ENCODE data around the gene WDR19. TPM values are rescaled to one million over a fixed set of nuclear protein-coding genes. Genes with fewer than 3 reads are reported as not detected.
"Not testable (repeated sequence)": the region's sequence is repeated elsewhere in the genome, so short reads cannot be mapped to it uniquely, and the experiment has no call there.

WDR19 gene
- total and polyA plus RNA-seq, 2 donors (not counting 1 experiment from before 2014, with no cell fraction given), result 34.8 to 36.0 TPM

DNA sequence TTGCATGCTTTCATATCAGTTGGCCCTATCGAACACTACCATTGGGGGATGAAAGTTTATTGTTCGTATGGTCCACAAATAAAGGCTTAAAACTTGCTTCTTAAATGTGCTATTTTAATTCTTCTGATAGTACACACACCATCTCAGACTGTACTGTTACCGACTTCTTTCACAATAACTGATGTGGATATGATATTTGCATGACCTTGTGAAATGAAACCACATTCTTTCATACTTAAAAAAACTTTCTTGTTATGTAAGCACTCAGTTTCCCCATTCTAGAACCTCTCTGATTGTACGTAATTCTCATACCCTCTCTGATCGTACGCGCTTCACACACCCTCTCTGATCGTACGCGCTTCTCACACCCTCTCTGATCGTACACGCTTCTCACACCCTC is 12.0 kb upstream of the WDR19 start:
- no peak for DNase-seq (ENCODE audit: low read depth in 2 of 2)
- no peak overlapping the region for H3K9ac ChIP-seq (ENCODE audit: insufficient read depth, low read length)
- no peaks in the 10 kb centered on the region for H3K79me2 ChIP-seq (ENCODE audit: control insufficient read depth, insufficient read depth, low read length)
- H3K27ac ChIP-seq (ENCODE audit: insufficient read depth, low read length), result no peak overlapping the region
- H4K20me1 ChIP-seq (ENCODE audit: control insufficient read depth, extremely low read depth, insufficient read depth, low read length), result no peaks in the 10 kb centered on the region
- no peaks in the 10 kb centered on the region for H3K4me1 ChIP-seq (ENCODE audit: control insufficient read depth, extremely low read depth, insufficient read depth, low read length)
- TF ChIP-seq, protein P1, sequence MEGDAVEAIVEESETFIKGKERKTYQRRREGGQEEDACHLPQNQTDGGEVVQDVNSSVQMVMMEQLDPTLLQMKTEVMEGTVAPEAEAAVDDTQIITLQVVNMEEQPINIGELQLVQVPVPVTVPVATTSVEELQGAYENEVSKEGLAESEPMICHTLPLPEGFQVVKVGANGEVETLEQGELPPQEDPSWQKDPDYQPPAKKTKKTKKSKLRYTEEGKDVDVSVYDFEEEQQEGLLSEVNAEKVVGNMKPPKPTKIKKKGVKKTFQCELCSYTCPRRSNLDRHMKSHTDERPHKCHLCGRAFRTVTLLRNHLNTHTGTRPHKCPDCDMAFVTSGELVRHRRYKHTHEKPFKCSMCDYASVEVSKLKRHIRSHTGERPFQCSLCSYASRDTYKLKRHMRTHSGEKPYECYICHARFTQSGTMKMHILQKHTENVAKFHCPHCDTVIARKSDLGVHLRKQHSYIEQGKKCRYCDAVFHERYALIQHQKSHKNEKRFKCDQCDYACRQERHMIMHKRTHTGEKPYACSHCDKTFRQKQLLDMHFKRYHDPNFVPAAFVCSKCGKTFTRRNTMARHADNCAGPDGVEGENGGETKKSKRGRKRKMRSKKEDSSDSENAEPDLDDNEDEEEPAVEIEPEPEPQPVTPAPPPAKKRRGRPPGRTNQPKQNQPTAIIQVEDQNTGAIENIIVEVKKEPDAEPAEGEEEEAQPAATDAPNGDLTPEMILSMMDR (conservative IDR thresholded peaks at IDR 0.05 in 1 of 2, IDR thresholded peaks at IDR 0.05 in 1 of 2; ENCODE audit: low read depth in 1 of 2, low read length in 2 of 2), result no peak
- TF ChIP-seq EZH2 (IDR thresholded peaks at IDR 0.05; ENCODE audit: low read length, missing control alignments), result no peak
- H3K36me3 ChIP-seq (ENCODE audit: control insufficient read depth, insufficient read depth, low read length), result no peaks in the 10 kb centered on the region
- H3K27me3 ChIP-seq (ENCODE audit: control insufficient read depth, insufficient read depth, low read length), result no peaks in the 10 kb centered on the region
- no peak overlapping the region for H2AFZ ChIP-seq (ENCODE audit: low read length)
- H3K4me3 ChIP-seq (replicated peaks in 1 of 4; ENCODE audit: control extremely low read depth in 1 of 4, insufficient read depth in 1 of 4, low read depth in 3 of 4, low read length in 4 of 4), result no peak overlapping the region
- no peak overlapping the region for H3K4me2 ChIP-seq (ENCODE audit: extremely low read depth, insufficient read depth, low read length)
- no peaks in the 10 kb centered on the region for H3K9me3 ChIP-seq (ENCODE audit: control insufficient read depth, insufficient read depth, low read depth, low read length)

DNA sequence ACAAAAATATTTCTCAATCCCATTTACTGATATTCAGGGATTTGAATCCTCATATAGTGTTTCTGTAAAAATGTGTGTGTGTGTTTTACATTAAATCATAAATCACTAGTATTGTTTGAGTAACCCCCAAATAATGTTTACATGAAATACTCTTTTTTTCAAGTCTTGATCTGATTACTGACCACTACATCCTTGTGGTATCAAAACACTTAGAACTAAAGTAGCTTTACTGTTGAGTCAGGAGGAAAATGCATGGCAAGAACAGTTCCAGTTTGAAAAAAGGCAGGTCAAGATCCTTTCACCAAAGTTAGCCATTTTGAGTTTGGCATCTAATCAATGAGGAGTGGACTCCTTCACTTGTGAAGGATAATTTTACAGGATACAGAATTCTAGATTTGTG is 3.6 kb upstream of the WDR19 start:
- Histone ChIP-seq H2AFZ (ENCODE audit: low read length) (no peak overlapping the region), H3K4me2 (ENCODE audit: extremely low read depth, insufficient read depth, low read length) (no peak overlapping the region), H3K4me1 (ENCODE audit: control insufficient read depth, extremely low read depth, insufficient read depth, low read length) (no peaks in the 10 kb centered on the region), H3K9me3 (ENCODE audit: control insufficient read depth, insufficient read depth, low read depth, low read length) (no peaks in the 10 kb centered on the region), H3K4me3 (replicated peaks in 1 of 4; ENCODE audit: control extremely low read depth in 1 of 4, insufficient read depth in 1 of 4, low read depth in 3 of 4, low read length in 4 of 4) (no peak overlapping the region), H3K27ac (ENCODE audit: insufficient read depth, low read length) (no peak overlapping the region), H3K36me3 (ENCODE audit: control insufficient read depth, insufficient read depth, low read length) (no peaks in the 10 kb centered on the region), H3K27me3 (ENCODE audit: control insufficient read depth, insufficient read depth, low read length) (no peaks in the 10 kb centered on the region), H3K9ac (ENCODE audit: insufficient read depth, low read length) (no peak overlapping the region), H4K20me1 (ENCODE audit: control insufficient read depth, extremely low read depth, insufficient read depth, low read length) (no peaks in the 10 kb centered on the region), H3K79me2 (ENCODE audit: control insufficient read depth, insufficient read depth, low read length) (no peaks in the 10 kb centered on the region)
- peak in 1 of 2 donors; percentile 35 for DNase-seq (ENCODE audit: low read depth in 2 of 2)
- TF ChIP-seq, protein P1 (conservative IDR thresholded peaks at IDR 0.05 in 1 of 2, IDR thresholded peaks at IDR 0.05 in 1 of 2; ENCODE audit: low read depth in 1 of 2, low read length in 2 of 2), result no peak
- no peak for TF ChIP-seq EZH2 (IDR thresholded peaks at IDR 0.05; ENCODE audit: low read length, missing control alignments)

DNA sequence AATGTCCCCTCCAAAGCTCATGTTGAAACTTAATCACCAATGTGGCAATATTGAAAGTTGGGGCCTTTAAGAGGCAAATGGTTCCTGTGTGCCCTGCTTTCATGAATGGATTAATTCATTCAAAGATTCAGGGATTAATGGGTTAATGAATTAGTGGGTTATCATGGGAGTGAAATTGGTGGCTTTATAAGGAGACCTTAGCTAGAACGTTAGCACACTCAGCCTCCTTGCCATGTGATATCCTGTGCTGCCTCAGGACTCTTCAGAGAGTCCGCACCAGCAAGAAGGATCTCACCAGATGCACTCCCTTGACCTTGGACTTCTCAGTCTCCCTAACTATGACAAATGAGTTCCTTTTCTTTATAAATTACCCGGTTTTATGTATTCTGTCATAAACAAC is 2.6 kb upstream of the WDR19 start:
- no peaks in the 10 kb centered on the region for H4K20me1 ChIP-seq (ENCODE audit: control insufficient read depth, extremely low read depth, insufficient read depth, low read length)
- no peak overlapping the region for H3K4me2 ChIP-seq (ENCODE audit: extremely low read depth, insufficient read depth, low read length)
- H3K79me2 ChIP-seq (ENCODE audit: control insufficient read depth, insufficient read depth, low read length), result no peaks in the 10 kb centered on the region
- no peaks in the 10 kb centered on the region for H3K36me3 ChIP-seq (ENCODE audit: control insufficient read depth, insufficient read depth, low read length)
- no peak overlapping the region for H2AFZ ChIP-seq (ENCODE audit: low read length)
- no peaks in the 10 kb centered on the region for H3K27me3 ChIP-seq (ENCODE audit: control insufficient read depth, insufficient read depth, low read length)
- no peak overlapping the region for H3K9ac ChIP-seq (ENCODE audit: insufficient read depth, low read length)
- H3K4me3 ChIP-seq (replicated peaks in 1 of 4; ENCODE audit: control extremely low read depth in 1 of 4, insufficient read depth in 1 of 4, low read depth in 3 of 4, low read length in 4 of 4), result no peak overlapping the region
- TF ChIP-seq EZH2 (IDR thresholded peaks at IDR 0.05; ENCODE audit: low read length, missing control alignments), result no peak
- TF ChIP-seq, protein P1 (conservative IDR thresholded peaks at IDR 0.05 in 1 of 2, IDR thresholded peaks at IDR 0.05 in 1 of 2; ENCODE audit: low read depth in 1 of 2, low read length in 2 of 2), result no peak
- no peak overlapping the region for H3K27ac ChIP-seq (ENCODE audit: insufficient read depth, low read length)
- H3K9me3 ChIP-seq (ENCODE audit: control insufficient read depth, insufficient read depth, low read depth, low read length), result no peaks in the 10 kb centered on the region
- DNase-seq (ENCODE audit: low read depth in 2 of 2), result no peak
- H3K4me1 ChIP-seq (ENCODE audit: control insufficient read depth, extremely low read depth, insufficient read depth, low read length), result no peaks in the 10 kb centered on the region

DNA sequence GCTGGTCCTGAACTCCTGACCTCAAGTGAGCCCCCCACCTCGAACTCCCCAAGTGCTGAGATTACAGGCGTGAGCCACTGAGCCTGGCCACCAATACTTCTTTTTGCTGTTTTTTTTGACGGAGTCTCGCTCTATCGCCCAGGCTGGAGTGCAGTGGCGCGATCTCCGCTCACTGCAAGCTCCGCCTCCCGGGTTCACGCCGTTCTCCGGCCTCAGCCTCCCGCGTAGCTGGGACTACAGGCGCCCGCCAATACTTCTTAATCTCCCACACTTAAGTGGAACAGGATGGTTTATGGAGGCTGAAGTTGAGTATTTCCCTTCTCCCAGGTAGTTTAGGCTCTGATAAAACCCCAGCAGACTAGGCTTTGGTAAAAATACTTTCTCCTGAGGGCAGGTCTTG is 1.7 kb upstream of the WDR19 start:
- not testable (repeated sequence) for H3K27me3 ChIP-seq (ENCODE audit: control insufficient read depth, insufficient read depth, low read length); H3K9me3 ChIP-seq (ENCODE audit: control insufficient read depth, insufficient read depth, low read depth, low read length); H3K36me3 ChIP-seq (ENCODE audit: control insufficient read depth, insufficient read depth, low read length); H2AFZ ChIP-seq (ENCODE audit: low read length); H3K4me1 ChIP-seq (ENCODE audit: control insufficient read depth, extremely low read depth, insufficient read depth, low read length); H3K4me3 ChIP-seq (replicated peaks in 1 of 4; ENCODE audit: control extremely low read depth in 1 of 4, insufficient read depth in 1 of 4, low read depth in 3 of 4, low read length in 4 of 4); DNase-seq (ENCODE audit: low read depth in 2 of 2); H3K79me2 ChIP-seq (ENCODE audit: control insufficient read depth, insufficient read depth, low read length); H3K27ac ChIP-seq (ENCODE audit: insufficient read depth, low read length); H3K4me2 ChIP-seq (ENCODE audit: extremely low read depth, insufficient read depth, low read length); H4K20me1 ChIP-seq (ENCODE audit: control insufficient read depth, extremely low read depth, insufficient read depth, low read length); H3K9ac ChIP-seq (ENCODE audit: insufficient read depth, low read length)

All from fibroblast of lung (primary cell).